Measurements from ENCODE around the gene DYSF.

GRCh38 chr2:71658771-71659170 lies 205.4 kb downstream of the DYSF start:
- TF ChIP-seq, protein P1, sequence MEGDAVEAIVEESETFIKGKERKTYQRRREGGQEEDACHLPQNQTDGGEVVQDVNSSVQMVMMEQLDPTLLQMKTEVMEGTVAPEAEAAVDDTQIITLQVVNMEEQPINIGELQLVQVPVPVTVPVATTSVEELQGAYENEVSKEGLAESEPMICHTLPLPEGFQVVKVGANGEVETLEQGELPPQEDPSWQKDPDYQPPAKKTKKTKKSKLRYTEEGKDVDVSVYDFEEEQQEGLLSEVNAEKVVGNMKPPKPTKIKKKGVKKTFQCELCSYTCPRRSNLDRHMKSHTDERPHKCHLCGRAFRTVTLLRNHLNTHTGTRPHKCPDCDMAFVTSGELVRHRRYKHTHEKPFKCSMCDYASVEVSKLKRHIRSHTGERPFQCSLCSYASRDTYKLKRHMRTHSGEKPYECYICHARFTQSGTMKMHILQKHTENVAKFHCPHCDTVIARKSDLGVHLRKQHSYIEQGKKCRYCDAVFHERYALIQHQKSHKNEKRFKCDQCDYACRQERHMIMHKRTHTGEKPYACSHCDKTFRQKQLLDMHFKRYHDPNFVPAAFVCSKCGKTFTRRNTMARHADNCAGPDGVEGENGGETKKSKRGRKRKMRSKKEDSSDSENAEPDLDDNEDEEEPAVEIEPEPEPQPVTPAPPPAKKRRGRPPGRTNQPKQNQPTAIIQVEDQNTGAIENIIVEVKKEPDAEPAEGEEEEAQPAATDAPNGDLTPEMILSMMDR (IDR thresholded peaks at IDR 0.05; ENCODE audit: extremely low read depth in 1 of 2, insufficient read depth in 1 of 2, low read depth in 1 of 2, low read length in 2 of 2) = no peak
- TF ChIP-seq, protein P2, sequence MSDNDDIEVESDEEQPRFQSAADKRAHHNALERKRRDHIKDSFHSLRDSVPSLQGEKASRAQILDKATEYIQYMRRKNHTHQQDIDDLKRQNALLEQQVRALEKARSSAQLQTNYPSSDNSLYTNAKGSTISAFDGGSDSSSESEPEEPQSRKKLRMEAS (IDR thresholded peaks at IDR 0.05; ENCODE audit: insufficient read depth, insufficient read length) = no peak
- TF ChIP-seq POLR2AphosphoS5 (IDR thresholded peaks at IDR 0.05; ENCODE audit: insufficient read depth, low read depth, low read length) = no peak

Measured in endothelial cell of umbilical vein (primary cell).